ENCODE data around the gene LRFN5.
"Not testable (repeated sequence)": the region's sequence is repeated elsewhere in the genome, so short reads cannot be mapped to it uniquely, and the experiment has no call there.

LRFN5 gene

GRCh38 chr14:41878321-41878720 lies 271.6 kb downstream of the LRFN5 start:
- in situ Hi-C loops (cut with HindIII; ENCODE audit: low sequenced_read_pairs) = no loop called here

- in situ Hi-C loops (cut with HindIII; ENCODE audit: low sequenced_read_pairs) = no loop called here
These were observed 284.9 kb downstream of the LRFN5 start for GRCh38 chr14:41891624-41892023.

GRCh38 chr14:41899416-41899815 lies 292.7 kb downstream of the LRFN5 start:
- in situ Hi-C loops (cut with HindIII; ENCODE audit: low sequenced_read_pairs) = no loop called here

- in situ Hi-C loops (cut with HindIII; ENCODE audit: low sequenced_read_pairs) = no loop called here
These were observed 294.0 kb downstream of the LRFN5 start for GRCh38 chr14:41900644-41901043.

GRCh38 chr14:41901089-41901488 lies 294.4 kb downstream of the LRFN5 start:
- in situ Hi-C loops (cut with HindIII; ENCODE audit: low sequenced_read_pairs) = no loop called here

- in situ Hi-C loops (cut with HindIII; ENCODE audit: low sequenced_read_pairs) = no loop called here
These were observed 298.8 kb downstream of the LRFN5 start for GRCh38 chr14:41905394-41905964.

- in situ Hi-C loops (cut with HindIII; ENCODE audit: low sequenced_read_pairs) = not testable (repeated sequence)
These were observed 304.5 kb downstream of the LRFN5 start for GRCh38 chr14:41911155-41911554.

GRCh38 chr14:41913398-41913797 lies 306.7 kb downstream of the LRFN5 start:
- in situ Hi-C loops (cut with HindIII; ENCODE audit: low sequenced_read_pairs) = no loop called here

GRCh38 chr14:41915732-41916131 lies 309.1 kb downstream of the LRFN5 start:
- in situ Hi-C loops (cut with HindIII; ENCODE audit: low sequenced_read_pairs) = no loop called here

- in situ Hi-C loops (cut with HindIII; ENCODE audit: low sequenced_read_pairs) = no loop called here
These were observed 309.6 kb downstream of the LRFN5 start for GRCh38 chr14:41916313-41916712.

GRCh38 chr14:41925409-41925808 lies 318.7 kb downstream of the LRFN5 start:
- in situ Hi-C loops (cut with HindIII; ENCODE audit: low sequenced_read_pairs) = no loop called here

GRCh38 chr14:41950428-41951151 lies 343.9 kb downstream of the LRFN5 start:
- in situ Hi-C loops (cut with HindIII; ENCODE audit: low sequenced_read_pairs) = no loop called here
